Measurements from ENCODE around the gene ASPHD2.
"Not testable (repeated sequence)": the region's sequence is repeated elsewhere in the genome, so short reads cannot be mapped to it uniquely, and the experiment has no call there.

Gene ASPHD2

GRCh38 chr22:26437694-26438392 is 8.8 kb downstream of the ASPHD2 start:
- H3K36me3 ChIP-seq (ENCODE audit: low read depth) = no peaks in the 10 kb centered on the region; the same call in none of the 2 replicates
- H3K27me3 ChIP-seq (ENCODE audit: insufficient read depth, poor library complexity, severe bottlenecking) = no peaks in the 10 kb centered on the region
- peaks cover 25% of the 10 kb centered on the region for H3K4me1 ChIP-seq (ENCODE audit: insufficient read depth, poor library complexity, severe bottlenecking)
- ATAC-seq (ENCODE audit: low read depth) (no peak), DNase-seq (ENCODE audit: low spot score) (no peak)
- no peak overlapping the region for H3K4me3 ChIP-seq (ENCODE audit: severe bottlenecking)
- no peaks in the 10 kb centered on the region for H3K9me3 ChIP-seq (ENCODE audit: severe bottlenecking)
- peak overlapping the region; percentile 44 for H3K27ac ChIP-seq (ENCODE audit: poor library complexity, severe bottlenecking)
- TF ChIP-seq CTCF (IDR thresholded peaks at IDR 0.05; ENCODE audit: poor library complexity, severe bottlenecking) = no peak

GRCh38 chr22:26438776-26439175 is 9.7 kb downstream of the ASPHD2 start:
- not testable (repeated sequence) for H3K36me3 ChIP-seq (ENCODE audit: low read depth); DNase-seq (ENCODE audit: low spot score); H3K4me3 ChIP-seq (ENCODE audit: severe bottlenecking); ATAC-seq (ENCODE audit: low read depth); H3K27me3 ChIP-seq (ENCODE audit: insufficient read depth, poor library complexity, severe bottlenecking); H3K9me3 ChIP-seq (ENCODE audit: severe bottlenecking)
- H3K4me1 ChIP-seq (ENCODE audit: insufficient read depth, poor library complexity, severe bottlenecking) = peaks cover 26% of the 10 kb centered on the region
- peak overlapping the region; percentile 40 for H3K27ac ChIP-seq (ENCODE audit: poor library complexity, severe bottlenecking)

GRCh38 chr22:26439559-26439958 is 10.5 kb downstream of the ASPHD2 start:
- Histone ChIP-seq H3K27ac (ENCODE audit: poor library complexity, severe bottlenecking) (peak overlapping the region; percentile 40), H3K36me3 (ENCODE audit: low read depth) (no peaks in the 10 kb centered on the region; the same call in none of the 2 replicates), H3K4me3 (ENCODE audit: severe bottlenecking) (no peak overlapping the region), H3K9me3 (ENCODE audit: severe bottlenecking) (no peaks in the 10 kb centered on the region), H3K4me1 (ENCODE audit: insufficient read depth, poor library complexity, severe bottlenecking) (peaks cover 26% of the 10 kb centered on the region), H3K27me3 (ENCODE audit: insufficient read depth, poor library complexity, severe bottlenecking) (no peaks in the 10 kb centered on the region)
- DNase-seq (ENCODE audit: low spot score) = no peak
- no peak for TF ChIP-seq CTCF (IDR thresholded peaks at IDR 0.05; ENCODE audit: poor library complexity, severe bottlenecking)
- no peak for ATAC-seq (ENCODE audit: low read depth)

GRCh38 chr22:26442086-26442756 is 13.2 kb downstream of the ASPHD2 start:
- Histone ChIP-seq H3K36me3 (ENCODE audit: low read depth) (no peaks in the 10 kb centered on the region; the same call in 1 of the 2 replicates), H3K27me3 (ENCODE audit: insufficient read depth, poor library complexity, severe bottlenecking) (no peaks in the 10 kb centered on the region), H3K9me3 (ENCODE audit: severe bottlenecking) (no peaks in the 10 kb centered on the region), H3K4me1 (ENCODE audit: insufficient read depth, poor library complexity, severe bottlenecking) (peaks cover 18% of the 10 kb centered on the region), H3K27ac (ENCODE audit: poor library complexity, severe bottlenecking) (peak overlapping the region; percentile 66), H3K4me3 (ENCODE audit: severe bottlenecking) (no peak overlapping the region)
- ATAC-seq (ENCODE audit: low read depth) (peak; percentile 90), DNase-seq (ENCODE audit: low spot score) (no peak)
- TF ChIP-seq CTCF (IDR thresholded peaks at IDR 0.05; ENCODE audit: poor library complexity, severe bottlenecking) = no peak

- H3K4me1 ChIP-seq (ENCODE audit: insufficient read depth, poor library complexity, severe bottlenecking) = peaks cover 10% of the 10 kb centered on the region
- TF ChIP-seq CTCF (IDR thresholded peaks at IDR 0.05; ENCODE audit: poor library complexity, severe bottlenecking) = no peak
- H3K36me3 ChIP-seq (ENCODE audit: low read depth) = no peaks in the 10 kb centered on the region; the same call in 1 of the 2 replicates
- H3K27ac ChIP-seq (ENCODE audit: poor library complexity, severe bottlenecking) = peak overlapping the region; percentile 66
- no peak for ATAC-seq (ENCODE audit: low read depth)
- no peaks in the 10 kb centered on the region for H3K9me3 ChIP-seq (ENCODE audit: severe bottlenecking)
- no peaks in the 10 kb centered on the region for H3K27me3 ChIP-seq (ENCODE audit: insufficient read depth, poor library complexity, severe bottlenecking)
- H3K4me3 ChIP-seq (ENCODE audit: severe bottlenecking) = no peak overlapping the region
- no peak for DNase-seq (ENCODE audit: low spot score)
Measured at GRCh38 chr22:26443901-26444690, 15.0 kb downstream of the ASPHD2 start.

Measured in RWPE2 (cell line).